HG03521 (cell line): ENCODE measurements around the gene OGFOD1.

Experiments used
- ATAC-seq: cut with Tn5 transposase; IDR thresholded peaks from one replicate; pipeline ENCODE4 v1.9.1; 2021; ENCODE audit warnings: mild to moderate bottlenecking, moderate library complexity; ENCODE audit not compliant: unreplicated experiment

OGFOD1 gene

GRCh38 chr16:56520251-56520577 lies 68.9 kb downstream of the OGFOD1 start:
- ATAC-seq: no peak

DNA sequence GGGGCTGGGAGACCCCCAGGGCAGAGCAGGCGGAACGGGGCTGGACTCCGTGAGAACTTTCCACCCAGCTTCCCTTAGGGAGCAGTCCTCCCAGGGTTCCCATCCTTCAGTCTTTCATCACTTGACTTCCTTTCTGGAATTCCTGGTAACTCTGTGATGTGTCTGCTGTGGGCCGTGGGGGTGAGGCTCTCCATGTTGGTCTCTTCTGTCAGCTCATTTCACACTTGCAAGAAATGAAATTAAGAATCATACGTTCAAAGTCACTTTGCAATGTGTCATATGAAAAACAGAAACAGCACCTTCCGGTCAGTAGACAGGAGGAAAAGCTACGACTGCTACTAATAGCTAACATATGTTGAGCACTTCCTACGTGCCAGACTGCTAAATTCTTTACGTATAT lies 73.9 kb downstream of the OGFOD1 start:
- no peak for ATAC-seq
